PC-3 (cell line): ENCODE measurements around the gene ZHX3. TPM values are rescaled to one million over a fixed set of nuclear protein-coding genes. Genes with fewer than 3 reads are reported as not detected.

ENCODE experiments used
- ATAC-seq: fragments of 200-7000 bp; cut with Tn5 transposase; 2 replicates; pipeline ENCODE4 v1.9.1; 2020; ENCODE audit warnings: mild to moderate bottlenecking, moderate library complexity
- BruUV-seq: library from RNA; stranded (reverse); fragments of 400-500 nt; replicated peaks from 2 replicates; lab custom pipeline; 2021; lab: Mats Ljungman, UMichigan
- CTCF ChIA-PET: fragments of 300-600 bp; sonication (Branson Sonifier 250); formaldehyde crosslinking; loops from one replicate; lab custom pipeline; 2022; ENCODE audit warnings: antibody characterized with exemption; lab: Charles Lee
- POLR2A ChIA-PET: fragments of 300-600 bp; sonication (Branson Sonifier 250); formaldehyde crosslinking; loops from one replicate; lab custom pipeline; 2022; ENCODE audit warnings: antibody characterized with exemption; ENCODE audit not compliant: unreplicated experiment; lab: Charles Lee
- DNase-seq: peaks from one replicate; pipeline ENCODE4 v3.0.0-alpha.2; 2015
- H2AFZ ChIP-seq: fragments of 300-600 bp; sonication (generic); 2 replicates; pipeline ENCODE4 v1.6.0; 2016; ENCODE audit warnings: antibody characterized with exemption, low read length
- H3F3A ChIP-seq: fragments of 300-600 bp; sonication (generic); one replicate; pipeline ENCODE4 v1.6.0; 2017; ENCODE audit warnings: antibody characterized with exemption, low read length, control low read depth, mild to moderate bottlenecking; ENCODE audit not compliant: unreplicated experiment
- H3K27ac ChIP-seq: fragments of 300-600 bp; sonication (generic); 2 replicates; pipeline ENCODE4 v1.5.1; 2016; ENCODE audit warnings: mild to moderate bottlenecking, low read length
- H3K27me3 ChIP-seq: fragments of 300-600 bp; sonication (generic); 2 replicates; pipeline ENCODE4 v1.6.1; 2016; ENCODE audit warnings: low read length, mixed read lengths
- H3K36me3 ChIP-seq: fragments of 300-600 bp; sonication (generic); 2 replicates; pipeline ENCODE4 v1.6.1; 2016; ENCODE audit warnings: low read depth, mixed run types, low read length, mixed read lengths
- H3K4me1 ChIP-seq: fragments of 300-600 bp; sonication (generic); 2 replicates; pipeline ENCODE4 v1.5.1; 2016; ENCODE audit warnings: low read length; ENCODE audit not compliant: insufficient read depth
- H3K4me2 ChIP-seq: fragments of 300-600 bp; sonication (generic); 2 replicates; pipeline ENCODE4 v1.6.0; 2016; ENCODE audit warnings: low read length
- H3K4me3 ChIP-seq: fragments of 300-600 bp; sonication (generic); 2 replicates; pipeline ENCODE4 v1.5.1; 2016; ENCODE audit warnings: mild to moderate bottlenecking, low read length, mixed read lengths
- H3K79me2 ChIP-seq: fragments of 300-600 bp; sonication (generic); 2 replicates; pipeline ENCODE4 v1.6.1; 2017; ENCODE audit warnings: low read length, mixed read lengths
- H3K9ac ChIP-seq: fragments of 300-600 bp; sonication (generic); 2 replicates; pipeline ENCODE4 v1.6.0; 2016; ENCODE audit warnings: mild to moderate bottlenecking, low read length
- H3K9me2 ChIP-seq: fragments of 300-600 bp; sonication (generic); replicated peaks from 2 replicates; pipeline ENCODE4 v1.6.1; 2016; ENCODE audit warnings: mixed run types, low read length, mixed read lengths
- H3K9me3 ChIP-seq: fragments of 300-600 bp; sonication (generic); 2 replicates; pipeline ENCODE4 v1.6.1; 2016; ENCODE audit warnings: low read length, mixed read lengths
- H4K20me1 ChIP-seq: fragments of 300-600 bp; sonication (generic); 2 replicates; pipeline ENCODE4 v1.6.1; 2016; ENCODE audit warnings: low read length, mixed read lengths
- EZH2 ChIP-seq: fragments of 300-600 bp; sonication (generic); IDR thresholded peaks from one replicate; pipeline ENCODE4 v1.6.1; 2017; ENCODE audit warnings: antibody characterized with exemption, mild to moderate bottlenecking, low read length; ENCODE audit not compliant: unreplicated experiment
- EZH2phosphoT487 ChIP-seq: fragments of 300-600 bp; sonication (generic); IDR thresholded peaks from 2 replicates; pipeline ENCODE4 v1.6.1; 2018; ENCODE audit warnings: mild to moderate bottlenecking, antibody characterized with exemption, low read length, borderline replicate concordance
- intact Hi-C: fragments of 100-400 bp; cut with micrococcal nuclease; formaldehyde crosslinking; loops from 2 replicates; pipeline ENCODE4 v1.9.0; 2023
- total RNA-seq: library from RNA; depleted of rRNA; stranded (reverse); fragments of >200 nt; gene quantifications from 2 replicates; pipeline ENCODE4 v1.2.3, GENCODE V29; 2014
- TF ChIP-seq, protein P1 (sequence below): fragments of 300-600 bp; sonication (generic); conservative IDR thresholded peaks from 2 replicates; pipeline ENCODE4 v1.5.1; 2017; ENCODE audit warnings: antibody characterized with exemption, low read depth, mild to moderate bottlenecking, low read length

The ZHX3 gene
- total RNA-seq, 1 experiment from 2014 or later = 14.0 TPM

GRCh38 chr20:41287327-41287726 lies 30.2 kb downstream of the ZHX3 start:
- intact Hi-C loops = no loop called here
- ATAC-seq = 0 out of 2 replicates have a peak, but pooled peaks have one; percentile 29
- BruUV-seq = no TSS peak
- H3F3A ChIP-seq = no peaks in the 10 kb centered on the region
- ChIA-PET CTCF (no interaction called here), POLR2A (no interaction called here)
- no peak for TF ChIP-seq EZH2
- TF ChIP-seq, protein P1, sequence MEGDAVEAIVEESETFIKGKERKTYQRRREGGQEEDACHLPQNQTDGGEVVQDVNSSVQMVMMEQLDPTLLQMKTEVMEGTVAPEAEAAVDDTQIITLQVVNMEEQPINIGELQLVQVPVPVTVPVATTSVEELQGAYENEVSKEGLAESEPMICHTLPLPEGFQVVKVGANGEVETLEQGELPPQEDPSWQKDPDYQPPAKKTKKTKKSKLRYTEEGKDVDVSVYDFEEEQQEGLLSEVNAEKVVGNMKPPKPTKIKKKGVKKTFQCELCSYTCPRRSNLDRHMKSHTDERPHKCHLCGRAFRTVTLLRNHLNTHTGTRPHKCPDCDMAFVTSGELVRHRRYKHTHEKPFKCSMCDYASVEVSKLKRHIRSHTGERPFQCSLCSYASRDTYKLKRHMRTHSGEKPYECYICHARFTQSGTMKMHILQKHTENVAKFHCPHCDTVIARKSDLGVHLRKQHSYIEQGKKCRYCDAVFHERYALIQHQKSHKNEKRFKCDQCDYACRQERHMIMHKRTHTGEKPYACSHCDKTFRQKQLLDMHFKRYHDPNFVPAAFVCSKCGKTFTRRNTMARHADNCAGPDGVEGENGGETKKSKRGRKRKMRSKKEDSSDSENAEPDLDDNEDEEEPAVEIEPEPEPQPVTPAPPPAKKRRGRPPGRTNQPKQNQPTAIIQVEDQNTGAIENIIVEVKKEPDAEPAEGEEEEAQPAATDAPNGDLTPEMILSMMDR = no peak
- no peak for TF ChIP-seq EZH2phosphoT487
- no peaks in the 10 kb centered on the region for H3K27me3 ChIP-seq
- no peak overlapping the region for H2AFZ ChIP-seq
- no peaks in the 10 kb centered on the region for H3K79me2 ChIP-seq
- H3K36me3 ChIP-seq = peaks cover 8% of the 10 kb centered on the region
- H3K27ac ChIP-seq = no peak overlapping the region
- no peaks in the 10 kb centered on the region for H3K9me2 ChIP-seq
- no peak overlapping the region for H3K9ac ChIP-seq
- H4K20me1 ChIP-seq = no peaks in the 10 kb centered on the region
- H3K9me3 ChIP-seq = peaks cover 11% of the 10 kb centered on the region; the same call in 1 of the 2 replicates
- no peak overlapping the region; the same call in 1 of the 2 replicates for H3K4me3 ChIP-seq
- H3K4me1 ChIP-seq = no peaks in the 10 kb centered on the region
- H3K4me2 ChIP-seq = no peak overlapping the region
- DNase-seq = peak; percentile 56

DNA sequence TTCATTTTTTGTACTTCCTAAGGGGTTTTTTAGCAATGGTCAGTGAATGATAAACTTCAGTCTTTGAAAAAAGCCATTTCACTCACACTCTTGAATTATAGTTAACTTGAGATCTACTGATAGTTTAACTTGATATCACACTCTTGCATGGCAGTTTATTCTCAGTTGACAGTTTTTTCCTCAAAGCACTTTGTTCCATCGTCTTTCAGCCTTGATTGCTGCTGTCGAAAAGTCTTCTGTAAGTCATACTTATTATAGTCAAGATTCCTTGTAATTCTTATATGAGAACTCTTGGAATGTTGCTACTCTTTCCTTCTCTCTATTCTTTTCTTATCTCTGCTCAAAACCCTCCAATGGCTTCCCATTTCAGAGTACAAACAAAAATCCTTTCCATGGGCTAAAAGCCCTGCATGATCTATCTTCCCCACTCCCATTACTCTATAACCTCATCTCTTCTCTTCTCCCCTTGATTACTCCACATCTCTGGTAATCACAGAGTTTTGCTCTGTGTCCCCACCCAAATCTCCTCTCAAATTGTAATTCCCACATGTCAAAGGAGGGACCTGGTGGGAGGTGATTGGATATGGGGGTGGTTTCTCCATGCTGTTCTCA lies 31.2 kb downstream of the ZHX3 start:
- Histone ChIP-seq H3K27ac (no peak overlapping the region), H3K4me1 (no peaks in the 10 kb centered on the region), H3K4me2 (no peak overlapping the region), H3K79me2 (no peaks in the 10 kb centered on the region), H2AFZ (no peak overlapping the region), H3K9me3 (peaks cover 11% of the 10 kb centered on the region; the same call in 1 of the 2 replicates), H3K36me3 (peaks cover 8% of the 10 kb centered on the region), H3K9ac (no peak overlapping the region), H3K27me3 (no peaks in the 10 kb centered on the region), H3K9me2 (no peaks in the 10 kb centered on the region), H3F3A (no peaks in the 10 kb centered on the region), H3K4me3 (no peak overlapping the region), H4K20me1 (no peaks in the 10 kb centered on the region)
- DNase-seq (no peak), ATAC-seq (no peak)
- intact Hi-C loops = no loop called here
- CTCF ChIA-PET = no interaction called here
- no TSS peak for BruUV-seq
- TF ChIP-seq EZH2phosphoT487 = no peak
- TF ChIP-seq, protein P1 = no peak
- no peak for TF ChIP-seq EZH2
- POLR2A ChIA-PET = no interaction called here

GRCh38 chr20:41279546-41280225 lies 37.8 kb downstream of the ZHX3 start:
- intact Hi-C loops = no loop called here
- Histone ChIP-seq H3K27me3 (no peaks in the 10 kb centered on the region), H3F3A (no peaks in the 10 kb centered on the region), H3K27ac (no peak overlapping the region), H3K9ac (no peak overlapping the region), H3K9me2 (no peaks in the 10 kb centered on the region), H4K20me1 (no peaks in the 10 kb centered on the region), H2AFZ (no peak overlapping the region), H3K9me3 (no peaks in the 10 kb centered on the region), H3K4me2 (no peak overlapping the region), H3K4me1 (peaks cover 13% of the 10 kb centered on the region), H3K36me3 (no peaks in the 10 kb centered on the region), H3K4me3 (no peak overlapping the region), H3K79me2 (no peaks in the 10 kb centered on the region; the same call in 1 of the 2 replicates)
- DNase-seq (no peak), ATAC-seq (no peak)
- CTCF ChIA-PET = no interaction called here
- no TSS peak for BruUV-seq
- POLR2A ChIA-PET = no interaction called here
- TF ChIP-seq EZH2phosphoT487 (no peak), EZH2 (no peak)
- TF ChIP-seq, protein P1 = no peak
